GM12874 (cell line): ENCODE data around the gene TUBB6.

ENCODE experiments used
- TF ChIP-seq, protein P1 (sequence below): IDR thresholded peaks from 2 replicates; pipeline ENCODE4 v1.5.1; 2011; ENCODE audit warnings: low read depth, mild to moderate bottlenecking, control low read depth, low read length, moderate library complexity; ENCODE audit not compliant: insufficient read depth

Gene TUBB6

DNA sequence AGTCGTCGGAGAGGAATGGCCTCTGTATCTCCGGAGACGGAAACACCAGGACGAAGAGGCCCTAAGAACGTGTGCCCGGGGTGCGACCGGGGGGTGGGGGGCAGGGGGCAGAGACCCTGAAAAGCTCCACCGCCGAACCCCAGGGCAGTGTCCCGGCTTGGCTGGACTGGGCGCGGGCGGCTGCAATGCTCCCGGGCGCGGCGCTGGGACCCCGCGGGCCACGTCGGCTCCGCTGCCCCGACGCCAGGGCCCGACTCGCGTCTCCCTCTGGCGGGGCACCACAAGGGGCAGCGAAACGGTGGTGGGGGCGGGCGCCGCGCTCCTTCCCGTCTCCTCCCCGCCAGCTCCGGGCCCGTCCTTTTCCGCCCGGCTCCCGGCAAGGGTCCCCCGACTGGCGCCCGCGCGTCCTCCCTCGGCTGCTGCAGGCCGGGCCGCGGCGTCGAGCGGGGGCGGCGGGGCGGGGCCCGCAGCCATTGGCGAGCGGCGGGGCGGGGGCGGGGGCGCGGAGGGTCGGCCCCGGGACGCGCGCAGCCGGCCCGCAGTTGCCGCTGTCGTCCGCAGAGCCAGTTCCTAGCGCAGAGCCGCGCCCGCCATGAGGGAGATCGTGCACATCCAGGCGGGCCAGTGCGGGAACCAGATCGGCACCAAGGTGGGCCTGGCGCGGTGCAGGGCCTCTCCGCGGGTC, at the start of gene TUBB6:
Gene TUBB6, plus strand, starts transcription at position 541 of the 685 bp plus-strand sequence. Its CDS starts 52 bp downstream, at position 593.
- TF ChIP-seq, protein P1, sequence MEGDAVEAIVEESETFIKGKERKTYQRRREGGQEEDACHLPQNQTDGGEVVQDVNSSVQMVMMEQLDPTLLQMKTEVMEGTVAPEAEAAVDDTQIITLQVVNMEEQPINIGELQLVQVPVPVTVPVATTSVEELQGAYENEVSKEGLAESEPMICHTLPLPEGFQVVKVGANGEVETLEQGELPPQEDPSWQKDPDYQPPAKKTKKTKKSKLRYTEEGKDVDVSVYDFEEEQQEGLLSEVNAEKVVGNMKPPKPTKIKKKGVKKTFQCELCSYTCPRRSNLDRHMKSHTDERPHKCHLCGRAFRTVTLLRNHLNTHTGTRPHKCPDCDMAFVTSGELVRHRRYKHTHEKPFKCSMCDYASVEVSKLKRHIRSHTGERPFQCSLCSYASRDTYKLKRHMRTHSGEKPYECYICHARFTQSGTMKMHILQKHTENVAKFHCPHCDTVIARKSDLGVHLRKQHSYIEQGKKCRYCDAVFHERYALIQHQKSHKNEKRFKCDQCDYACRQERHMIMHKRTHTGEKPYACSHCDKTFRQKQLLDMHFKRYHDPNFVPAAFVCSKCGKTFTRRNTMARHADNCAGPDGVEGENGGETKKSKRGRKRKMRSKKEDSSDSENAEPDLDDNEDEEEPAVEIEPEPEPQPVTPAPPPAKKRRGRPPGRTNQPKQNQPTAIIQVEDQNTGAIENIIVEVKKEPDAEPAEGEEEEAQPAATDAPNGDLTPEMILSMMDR, result no peak

DNA sequence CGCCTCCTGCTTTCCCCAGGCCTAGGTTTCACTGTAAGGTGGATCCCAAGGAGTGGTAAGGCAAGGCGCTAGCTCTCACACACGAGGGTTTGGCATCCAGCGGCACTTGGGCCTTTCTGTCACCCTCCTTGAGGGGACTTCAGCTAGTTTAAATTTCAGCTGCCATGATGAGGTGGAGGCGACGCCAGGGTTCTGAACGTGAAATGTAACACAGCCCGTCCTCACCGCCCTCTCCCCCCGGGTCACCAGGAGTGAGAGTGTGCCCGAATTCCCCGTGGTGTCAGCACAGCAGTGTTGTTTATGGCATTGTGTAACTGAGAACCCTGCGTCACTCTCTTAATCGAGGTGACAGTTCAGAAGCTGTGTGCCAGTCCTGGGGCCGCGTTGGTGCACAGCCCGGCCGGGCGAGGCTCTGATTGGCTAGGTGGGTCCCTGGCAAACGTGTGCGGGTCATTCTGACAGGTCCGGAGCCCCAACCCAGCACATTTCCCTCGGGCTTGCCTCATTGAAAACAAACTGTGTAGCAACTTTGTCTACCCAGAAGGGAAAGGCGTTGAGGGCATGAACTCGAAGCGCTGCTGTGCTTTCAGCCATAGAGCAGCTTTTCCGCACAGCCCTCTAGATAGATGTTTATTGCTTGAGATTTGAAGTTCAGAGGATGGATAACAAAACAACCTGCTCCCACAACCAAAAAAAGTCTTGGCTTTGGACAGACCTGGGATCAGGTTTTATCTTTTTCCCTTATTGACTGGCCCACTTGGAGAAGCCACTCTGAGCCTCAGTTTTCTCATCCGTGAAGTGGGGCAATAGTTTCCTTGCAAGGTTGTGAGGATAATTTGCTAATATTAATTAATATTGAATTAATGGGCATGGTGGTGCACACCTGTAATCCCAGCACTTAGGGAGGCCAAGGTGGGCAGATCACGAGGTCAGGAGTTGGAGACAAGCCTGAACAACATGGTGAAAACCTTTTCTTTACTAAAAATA, 49.0 kb upstream of the TUBB6 start:
- TF ChIP-seq, protein P1, result no peak

DNA sequence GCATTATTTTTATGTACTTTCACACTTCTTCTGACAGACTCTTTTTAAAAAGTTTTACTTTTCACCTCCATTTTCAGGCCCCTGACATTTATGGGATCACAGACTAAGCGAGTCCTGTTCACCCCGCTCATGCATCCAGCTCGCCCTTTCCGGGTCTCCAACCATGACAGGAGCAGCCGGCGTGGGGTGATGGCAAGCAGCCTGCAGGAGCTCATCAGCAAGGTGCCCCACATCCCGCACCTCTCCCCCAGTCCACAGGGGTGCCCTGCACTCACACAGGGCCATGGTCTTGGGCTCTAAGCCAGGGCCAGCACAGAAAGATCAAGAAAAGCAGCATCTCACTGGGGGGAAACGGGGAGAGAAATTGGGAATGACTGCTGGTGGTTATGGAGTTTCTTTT, 45.3 kb upstream of the TUBB6 start:
- TF ChIP-seq, protein P1, result no peak

DNA sequence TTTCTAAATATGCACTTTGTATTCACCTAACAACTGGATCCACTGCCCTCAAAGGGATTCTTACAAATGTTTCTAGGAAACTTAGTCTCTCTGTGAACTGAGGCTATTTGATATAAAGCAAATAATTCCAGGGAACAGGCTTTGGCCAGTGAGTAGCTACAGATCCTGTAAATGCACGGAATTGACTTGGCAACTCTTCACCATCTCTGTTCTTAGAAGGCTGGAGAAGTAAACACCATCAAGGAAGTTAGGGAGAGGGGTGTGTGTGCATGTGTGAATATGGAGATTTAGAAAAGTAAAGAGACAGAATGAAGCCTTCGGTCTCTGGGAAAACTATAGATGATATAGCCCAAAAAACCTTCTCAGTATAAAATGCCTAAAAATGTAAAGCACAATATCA, 43.2 kb upstream of the TUBB6 start:
- TF ChIP-seq, protein P1, result no peak

- TF ChIP-seq, protein P1, result peak; percentile 76
Measured at GRCh38 chr18:12271376-12272235, 36.4 kb upstream of the TUBB6 start.

GRCh38 chr18:12274793-12275192, 33.2 kb upstream of the TUBB6 start:
- TF ChIP-seq, protein P1, result no peak
